NCI-H526 treated with DMSO at 0.1 percent for 48 hours (cell line): ENCODE results near the gene RNF212.
"Not testable (repeated sequence)": the region's sequence is repeated elsewhere in the genome, so short reads cannot be mapped to it uniquely, and the experiment has no call there.

ENCODE experiments used
- DNase-seq: peaks from one replicate; lab custom pipeline; 2025; lab: John Stamatoyannopoulos, UW

The RNF212 gene

GRCh38 chr4:1065732-1066131 is 47.6 kb downstream of the RNF212 start:
- no peak for DNase-seq

- no peak for DNase-seq
Observed at GRCh38 chr4:1062419-1062818, 50.9 kb downstream of the RNF212 start.

- no peak for DNase-seq
Observed at GRCh38 chr4:1061760-1062159, 51.6 kb downstream of the RNF212 start.

DNA sequence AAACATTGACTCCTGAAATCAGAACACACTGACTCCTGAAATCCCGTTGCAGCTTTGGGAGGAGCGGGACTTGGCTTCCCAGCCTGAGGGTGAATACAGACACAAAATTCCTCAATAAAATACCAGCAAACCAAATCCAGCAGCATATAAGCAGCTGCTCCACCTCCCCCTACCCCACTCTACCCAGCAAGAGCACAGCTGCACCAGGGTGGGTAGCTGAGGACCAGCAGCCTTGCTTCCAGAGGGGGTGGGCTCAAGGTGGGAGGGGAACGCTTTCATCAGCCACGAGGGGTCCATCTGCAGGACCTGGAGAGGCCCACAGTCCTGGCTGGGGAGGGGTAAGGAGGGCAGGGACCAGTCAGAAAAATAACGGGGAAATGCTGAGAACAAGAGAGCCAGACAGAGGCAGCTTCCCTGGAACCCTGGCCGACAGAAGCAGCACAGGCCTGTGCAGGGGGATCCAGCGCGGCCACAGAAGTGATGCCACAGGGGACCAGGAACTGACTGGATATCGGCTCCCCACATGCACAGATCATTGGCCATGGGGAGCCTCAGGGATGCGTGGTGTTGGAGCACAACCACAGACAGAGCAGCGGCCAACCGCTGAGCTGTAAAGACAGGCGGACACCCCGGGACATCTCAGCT is 52.2 kb downstream of the RNF212 start:
- DNase-seq: no peak

DNA sequence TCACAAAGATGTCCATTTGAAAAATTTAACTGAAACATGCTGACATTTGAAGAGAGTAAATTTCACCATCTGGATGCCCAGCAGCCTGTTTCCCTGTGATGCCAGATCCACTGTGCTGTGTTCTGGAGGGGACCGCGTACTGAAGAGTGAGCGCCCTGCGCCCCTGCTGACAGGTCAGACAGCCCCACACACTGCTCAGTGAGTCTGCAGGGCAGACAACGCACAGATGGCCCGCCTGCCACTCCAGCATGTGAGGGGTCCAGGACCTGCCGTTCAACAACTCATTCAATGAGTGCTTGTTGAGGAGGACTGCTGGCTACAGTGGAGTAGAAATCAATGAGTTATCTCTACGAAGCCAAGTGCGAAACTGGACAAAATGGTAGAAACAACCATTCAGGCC is 52.7 kb downstream of the RNF212 start:
- no peak for DNase-seq

DNA sequence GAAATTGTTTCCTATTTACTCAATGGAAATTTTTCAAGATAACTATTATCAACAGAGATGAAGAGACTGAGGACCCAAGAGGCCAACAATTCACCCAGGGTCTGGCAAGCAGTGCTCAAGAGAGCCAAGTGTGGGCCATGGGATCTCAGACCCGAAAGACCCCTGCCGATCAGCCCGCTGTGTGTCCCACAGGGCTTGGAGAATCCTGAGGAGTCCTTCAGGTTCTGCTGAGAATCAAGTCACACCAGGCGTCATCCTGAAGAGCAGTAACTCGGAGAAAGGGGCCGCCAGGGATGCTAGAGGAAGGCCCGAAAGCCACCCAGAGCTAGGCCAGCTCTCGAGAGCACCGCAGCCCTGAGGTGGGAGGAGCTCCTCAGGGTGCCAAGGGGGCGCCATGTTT is 53.2 kb downstream of the RNF212 start:
- DNase-seq: no peak

GRCh38 chr4:1058997-1059665 is 54.2 kb downstream of the RNF212 start:
- DNase-seq: no peak

DNA sequence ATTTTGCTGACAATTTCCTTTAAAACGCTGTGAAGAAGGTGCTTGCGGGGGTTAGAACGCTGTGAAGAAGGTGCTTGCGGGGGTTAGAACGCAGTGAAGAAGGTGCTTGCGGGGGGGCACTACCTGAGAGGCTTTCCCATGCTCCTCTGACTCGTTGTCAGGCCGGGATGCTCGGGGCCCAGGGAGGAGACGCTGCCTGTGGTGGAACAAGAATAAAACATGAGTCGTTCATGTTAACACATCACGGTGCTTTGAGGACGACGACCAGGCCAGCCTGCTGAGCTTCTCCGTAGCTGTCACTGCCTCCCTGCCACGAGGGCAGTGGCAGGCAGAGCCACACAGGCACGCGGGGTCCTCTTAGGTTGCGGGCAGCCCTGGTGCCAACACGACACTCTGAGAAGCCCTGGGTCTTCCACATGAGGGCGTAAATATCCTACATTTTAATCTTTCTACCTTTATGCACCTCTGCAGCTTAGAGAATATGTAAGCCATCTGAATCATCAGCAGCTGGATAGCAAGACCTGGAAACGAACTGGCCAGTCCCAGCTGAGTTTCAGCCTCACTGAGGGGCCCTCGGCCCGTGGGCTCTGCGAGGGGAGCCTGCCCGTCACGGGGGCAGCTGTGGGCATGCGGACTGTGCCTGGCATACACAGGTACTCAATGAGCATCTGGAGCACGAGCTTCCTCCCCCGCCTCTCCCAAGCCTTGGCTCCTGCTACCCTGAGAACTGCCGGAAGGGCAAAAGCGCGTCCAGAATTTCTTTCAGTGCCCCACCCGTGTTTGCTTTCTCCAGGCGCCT is 55.0 kb downstream of the RNF212 start:
- no peak for DNase-seq

- DNase-seq: no peak
Observed at GRCh38 chr4:1057403-1057745, 56.0 kb downstream of the RNF212 start.

DNA sequence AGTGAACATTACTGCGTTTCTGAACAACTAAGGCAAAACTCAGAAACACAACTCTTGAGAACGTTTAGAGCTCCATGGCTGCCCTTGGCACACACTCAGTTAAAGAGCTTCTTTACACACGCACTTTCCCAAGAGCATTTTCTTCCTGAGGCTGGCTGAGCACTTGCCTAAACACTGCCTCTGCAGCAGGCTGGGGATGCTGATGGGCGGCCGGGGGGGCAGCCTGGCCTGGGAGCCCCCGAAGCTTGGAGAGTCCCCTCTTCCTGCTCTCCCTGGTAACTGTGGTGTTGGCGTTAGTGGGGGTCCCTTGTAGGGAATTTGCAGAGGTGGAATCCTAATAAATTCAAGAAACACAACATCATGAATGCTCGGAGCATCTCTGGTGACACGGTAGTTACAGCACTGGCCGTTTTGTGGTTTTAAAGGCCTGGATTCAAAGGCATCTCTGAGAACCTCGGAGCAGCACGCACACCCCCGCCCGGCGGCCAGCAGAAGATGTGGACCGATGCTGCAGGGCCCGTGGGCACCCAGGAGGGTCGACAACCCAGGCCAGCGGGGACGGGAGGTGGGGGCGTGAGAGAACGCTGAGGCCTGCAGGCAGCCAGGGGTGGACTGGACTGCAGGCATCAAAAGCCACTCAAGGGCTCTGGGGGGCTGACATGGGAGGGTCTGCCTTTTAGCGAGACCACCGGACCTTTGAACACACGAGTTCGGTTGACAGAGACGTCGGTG is 56.5 kb downstream of the RNF212 start:
- no peak for DNase-seq

DNA sequence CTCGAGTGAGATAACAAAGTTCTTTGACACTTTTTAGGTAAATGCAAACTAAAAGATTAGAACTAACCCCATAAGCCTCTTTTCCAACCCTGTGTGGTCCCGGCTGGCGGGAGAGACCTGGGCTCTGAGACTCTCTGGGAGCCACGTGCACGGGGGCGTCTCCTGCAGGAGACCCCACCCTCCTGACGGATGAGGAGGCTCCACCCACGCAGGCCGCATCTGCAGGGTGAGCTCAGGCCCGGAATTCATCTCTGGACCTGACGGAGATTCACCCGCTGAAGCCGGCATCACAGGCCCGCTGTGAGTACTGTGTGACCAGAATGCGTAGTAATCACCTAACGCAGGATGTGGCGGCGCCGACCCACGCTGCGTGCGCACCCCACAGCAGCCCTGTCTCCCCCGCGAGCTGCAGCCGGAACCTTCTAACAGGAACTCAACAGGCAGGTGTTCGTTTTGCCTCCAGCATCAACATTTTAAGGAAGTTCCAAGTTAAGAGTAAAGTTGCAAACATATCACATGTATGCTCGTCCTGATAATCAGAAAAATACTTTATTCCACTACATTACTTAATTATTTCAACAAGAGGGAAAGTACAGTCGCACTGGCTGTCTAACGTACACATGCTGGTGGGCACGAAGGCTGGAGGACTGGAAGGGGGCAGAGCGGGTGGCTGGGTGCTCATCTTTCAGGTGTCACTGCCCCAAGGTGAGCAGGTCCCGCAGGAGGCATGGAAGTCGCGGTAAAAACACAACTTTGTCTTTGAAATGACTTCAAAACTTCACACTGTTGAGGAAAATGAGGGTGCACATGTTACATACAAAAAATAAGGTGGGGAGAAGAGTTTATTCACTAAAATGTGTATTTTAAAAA is 57.4 kb downstream of the RNF212 start:
- no peak for DNase-seq

- DNase-seq: not testable (repeated sequence)
Observed at GRCh38 chr4:1055243-1055701, 58.1 kb downstream of the RNF212 start.

DNA sequence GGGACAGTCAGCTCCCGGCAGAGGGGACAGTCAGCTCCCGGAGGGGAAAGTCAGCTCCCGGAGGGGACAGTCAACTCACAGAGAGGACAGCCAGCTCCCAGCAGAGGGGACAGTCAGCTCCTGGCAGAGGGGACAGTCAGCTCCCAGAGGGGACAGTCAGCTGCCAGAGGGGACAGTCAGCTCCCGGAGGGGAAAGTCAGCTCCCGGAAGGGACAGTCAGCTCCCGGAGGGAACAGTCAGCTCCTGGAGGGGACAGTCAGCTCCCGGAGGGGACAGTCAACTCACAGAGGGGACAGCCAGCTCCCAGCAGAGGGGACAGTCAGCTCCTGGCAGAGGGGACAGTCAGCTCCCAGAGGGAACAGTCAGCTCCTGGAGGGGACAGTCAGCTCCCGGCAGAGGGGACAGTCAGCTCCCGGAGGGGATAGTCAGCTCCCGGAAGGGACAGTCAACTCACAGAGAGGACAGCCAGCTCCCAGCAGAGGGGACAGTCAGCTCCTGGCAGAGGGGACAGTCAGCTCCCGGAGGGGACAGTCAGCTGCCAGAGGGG is 58.6 kb downstream of the RNF212 start:
- DNase-seq: not testable (repeated sequence)

GRCh38 chr4:1053891-1054290 is 59.5 kb downstream of the RNF212 start:
- DNase-seq: not testable (repeated sequence)

GRCh38 chr4:1053080-1053661 is 60.2 kb downstream of the RNF212 start:
- DNase-seq: no peak

- DNase-seq: no peak
Observed at GRCh38 chr4:1052231-1052671, 61.1 kb downstream of the RNF212 start.

- DNase-seq: no peak
Observed at GRCh38 chr4:1051472-1051871, 61.9 kb downstream of the RNF212 start.

DNA sequence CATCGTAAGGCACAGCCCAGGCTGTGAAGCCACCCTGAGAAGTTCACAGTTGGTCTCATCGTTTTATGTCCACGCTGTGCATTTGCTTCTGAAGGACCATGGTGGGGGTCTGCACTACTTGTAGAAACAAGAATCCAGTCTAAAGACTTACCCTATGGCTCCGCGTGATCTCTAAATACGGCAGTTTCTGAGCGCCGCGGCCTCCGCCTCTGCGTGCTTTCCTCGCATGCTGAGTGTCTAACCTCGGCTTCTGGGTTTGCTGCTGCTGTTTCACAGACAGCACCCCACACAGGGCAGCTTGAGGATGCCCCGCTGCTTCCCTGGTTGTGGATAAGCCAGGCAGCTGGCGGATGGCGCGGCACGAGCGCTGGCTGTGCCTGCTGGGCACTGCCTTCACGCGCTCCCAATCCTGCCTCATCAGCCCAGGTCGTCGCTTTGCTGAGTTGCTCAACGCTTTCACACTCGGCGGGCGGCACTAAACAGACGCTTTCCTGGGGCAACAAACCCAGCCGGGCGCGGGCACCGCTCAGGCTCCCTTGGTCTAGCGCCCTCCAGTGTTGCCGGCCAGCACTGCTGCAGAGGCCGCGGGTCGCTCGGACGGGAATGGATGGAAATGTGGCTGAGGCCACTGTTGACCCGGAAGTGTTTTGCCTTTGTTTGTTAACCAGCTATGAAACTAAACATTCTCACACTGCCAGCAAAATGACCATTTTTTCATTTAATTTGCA is 62.7 kb downstream of the RNF212 start:
- no peak for DNase-seq

- no peak for DNase-seq
Observed at GRCh38 chr4:1049591-1049905, 63.8 kb downstream of the RNF212 start.
